Measurements from ENCODE around the gene MON1B.

DNA sequence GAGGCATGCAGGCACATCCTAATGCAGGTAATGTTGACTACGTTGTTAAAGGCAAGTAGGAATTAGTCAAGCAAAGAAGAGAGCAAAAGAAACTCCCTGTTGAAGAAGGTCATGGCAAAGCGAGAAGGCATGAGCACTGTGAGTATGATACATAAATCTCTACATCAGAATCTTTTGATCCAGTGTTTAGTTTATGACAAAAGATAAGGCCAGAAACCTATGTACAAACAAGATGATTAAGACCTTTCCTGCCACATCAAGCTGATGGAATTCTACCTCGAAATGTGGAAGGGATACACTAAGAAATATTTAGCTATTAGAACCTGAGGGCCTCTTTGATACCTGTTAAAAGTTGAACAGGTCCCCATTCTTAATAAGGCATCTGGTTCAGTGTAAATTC lies 28.4 kb downstream of the MON1B start:
- TF ChIP-seq, protein P1, sequence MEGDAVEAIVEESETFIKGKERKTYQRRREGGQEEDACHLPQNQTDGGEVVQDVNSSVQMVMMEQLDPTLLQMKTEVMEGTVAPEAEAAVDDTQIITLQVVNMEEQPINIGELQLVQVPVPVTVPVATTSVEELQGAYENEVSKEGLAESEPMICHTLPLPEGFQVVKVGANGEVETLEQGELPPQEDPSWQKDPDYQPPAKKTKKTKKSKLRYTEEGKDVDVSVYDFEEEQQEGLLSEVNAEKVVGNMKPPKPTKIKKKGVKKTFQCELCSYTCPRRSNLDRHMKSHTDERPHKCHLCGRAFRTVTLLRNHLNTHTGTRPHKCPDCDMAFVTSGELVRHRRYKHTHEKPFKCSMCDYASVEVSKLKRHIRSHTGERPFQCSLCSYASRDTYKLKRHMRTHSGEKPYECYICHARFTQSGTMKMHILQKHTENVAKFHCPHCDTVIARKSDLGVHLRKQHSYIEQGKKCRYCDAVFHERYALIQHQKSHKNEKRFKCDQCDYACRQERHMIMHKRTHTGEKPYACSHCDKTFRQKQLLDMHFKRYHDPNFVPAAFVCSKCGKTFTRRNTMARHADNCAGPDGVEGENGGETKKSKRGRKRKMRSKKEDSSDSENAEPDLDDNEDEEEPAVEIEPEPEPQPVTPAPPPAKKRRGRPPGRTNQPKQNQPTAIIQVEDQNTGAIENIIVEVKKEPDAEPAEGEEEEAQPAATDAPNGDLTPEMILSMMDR (IDR thresholded peaks at IDR 0.05; ENCODE audit: insufficient read depth, low read length, poor library complexity, severe bottlenecking): no peak
- no peak for TF ChIP-seq EZH2phosphoT487 (conservative IDR thresholded peaks at IDR 0.05; ENCODE audit: low read length)

Measured in SU-DHL-6 (cell line).